ENCODE data around the gene NOP16. TPM values are rescaled to one million over a fixed set of nuclear protein-coding genes. Genes with fewer than 3 reads are reported as not detected.

Gene NOP16
- total RNA-seq, 2 experiments from 2014 or later, result 54.3 to 65.4 TPM

- no peak for DNase-seq
- Mint-ChIP-seq H3K36me3 (ENCODE audit: low read depth) (no peaks in the 10 kb centered on the region), H3K9me3 (ENCODE audit: low read depth) (peaks cover 3% of the 10 kb centered on the region), H3K27ac (no peak overlapping the region), H3K4me3 (no peak overlapping the region), H3K27me3 (no peaks in the 10 kb centered on the region), H3K4me1 (peaks cover 26% of the 10 kb centered on the region)
- ChIA-PET POLR2A (interaction anchor here (0.6 kb wide), 1 partner anchor 13 kb away, joined by 5 read pairs; no protein-coding TSS in a partner anchor), CTCF (interaction anchor here (0.6 to 4.7 kb wide), 4 partner anchors 14 to 160 kb away, joined by 3 to 22 read pairs (median 4); partner anchors contain the start of gene FAF2)
- intact Hi-C loops (cut with DNase I, micrococcal nuclease), result loop anchor here in 1 of 2 experiments (10.0 kb wide), 2 partner anchors 127 to 157 kb away; partner anchors contain the start of gene CDHR2
- ATAC-seq, result no peak
Measured at GRCh38 chr5:176418251-176418650, 29.9 kb upstream of the NOP16 start.

GRCh38 chr5:176416965-176417364 is 28.6 kb upstream of the NOP16 start:
- DNase-seq (no peak), ATAC-seq (no peak)
- ChIA-PET CTCF (interaction anchor here (0.7 to 4.7 kb wide), 14 partner anchors 9 to 484 kb away, joined by 3 to 22 read pairs (median 4); partner anchors contain the start of genes FAF2, HIGD2A and NOP16), POLR2A (no interaction called here)
- no peaks in the 10 kb centered on the region for H3K27me3 Mint-ChIP-seq
- H3K4me3 Mint-ChIP-seq, result peak overlapping the region; percentile 58
- H3K27ac Mint-ChIP-seq, result peak overlapping the region; percentile 53
- intact Hi-C loops (cut with DNase I, micrococcal nuclease), result loop anchor here (1.0 to 10.0 kb wide), 13 partner anchors 28 to 230 kb away; partner anchors contain the start of genes FAF2 (in 2 of the 2), ARL10 (in 1 of the 2), CDHR2 (in 1 of the 2) and GPRIN1 (in 1 of the 2)
- peaks cover 31% of the 10 kb centered on the region for H3K4me1 Mint-ChIP-seq
- H3K9me3 Mint-ChIP-seq (ENCODE audit: low read depth), result peaks cover 3% of the 10 kb centered on the region
- no peaks in the 10 kb centered on the region for H3K36me3 Mint-ChIP-seq (ENCODE audit: low read depth)

- DNase-seq, result peak; percentile 94
- H3K27ac Mint-ChIP-seq, result peak within 1 kb of the TSS; percentile 76
- H3K9me3 Mint-ChIP-seq (ENCODE audit: low read depth), result peaks cover 3% of the 10 kb centered on the region
- peak within 1 kb of the TSS; percentile 74 for H3K4me3 Mint-ChIP-seq
- ChIA-PET POLR2A (interaction anchor here (0.5 to 0.8 kb wide), 2 partner anchors 121 to 971 kb away, joined by 3 to 5 read pairs; partner anchors contain the start of gene RNF44), CTCF (interaction anchor here (0.6 to 4.7 kb wide), 17 partner anchors 9 to 485 kb away, joined by 3 to 22 read pairs (median 3); partner anchors contain the start of gene FAF2)
- no peaks in the 10 kb centered on the region for H3K36me3 Mint-ChIP-seq (ENCODE audit: low read depth)
- peak; percentile 96 for ATAC-seq
- peaks cover 36% of the 10 kb centered on the region for H3K4me1 Mint-ChIP-seq
- intact Hi-C loops (cut with DNase I, micrococcal nuclease), result loop anchor here (1.0 to 10.0 kb wide), 13 partner anchors 27 to 231 kb away; partner anchors contain the start of genes FAF2 (in 2 of the 2), ARL10 (in 1 of the 2), CDHR2 (in 1 of the 2) and GPRIN1 (in 1 of the 2)
- no peaks in the 10 kb centered on the region for H3K27me3 Mint-ChIP-seq
Measured at GRCh38 chr5:176415952-176416924, 27.8 kb upstream of the NOP16 start, which contains the start of gene CLTB. Gene CLTB (minus strand): TSS chr5:176416539. CDS start chr5:176416363, 176 bp downstream.

GRCh38 chr5:176415240-176415951 is 27.0 kb upstream of the NOP16 start:
- ATAC-seq (peak; percentile 1), DNase-seq (peak; percentile 18)
- H3K27ac Mint-ChIP-seq, result peak overlapping the region; percentile 76
- H3K36me3 Mint-ChIP-seq (ENCODE audit: low read depth), result peaks cover 2% of the 10 kb centered on the region
- intact Hi-C loops (cut with DNase I, micrococcal nuclease), result loop anchor here in 1 of 2 experiments (10.0 kb wide), 2 partner anchors 129 to 159 kb away; partner anchors contain the start of gene CDHR2
- POLR2A ChIA-PET, result interaction anchor here (0.5 to 0.8 kb wide), 2 partner anchors 122 to 970 kb away, joined by 3 to 5 read pairs; partner anchors contain the start of gene RNF44
- no peaks in the 10 kb centered on the region for H3K9me3 Mint-ChIP-seq (ENCODE audit: low read depth)
- CTCF ChIA-PET, result interaction anchor here (0.6 to 4.7 kb wide), 7 partner anchors 8 to 116 kb away, joined by 3 to 22 read pairs (median 5); partner anchors contain the start of gene FAF2
- H3K4me3 Mint-ChIP-seq, result peak overlapping the region; percentile 74
- H3K4me1 Mint-ChIP-seq, result peaks cover 36% of the 10 kb centered on the region
- H3K27me3 Mint-ChIP-seq, result no peaks in the 10 kb centered on the region

- intact Hi-C loops (cut with DNase I, micrococcal nuclease), result loop anchor here in 1 of 2 experiments (10.0 kb wide), 2 partner anchors 130 to 160 kb away; partner anchors contain the start of gene CDHR2
Measured at GRCh38 chr5:176414704-176415103, 26.3 kb upstream of the NOP16 start.

GRCh38 chr5:176413709-176414191 is 25.4 kb upstream of the NOP16 start:
- DNase-seq (no peak), ATAC-seq (no peak)
- Mint-ChIP-seq H3K4me1 (peaks cover 36% of the 10 kb centered on the region), H3K4me3 (no peak overlapping the region), H3K9me3 (ENCODE audit: low read depth) (no peaks in the 10 kb centered on the region), H3K27me3 (no peaks in the 10 kb centered on the region), H3K27ac (no peak overlapping the region), H3K36me3 (ENCODE audit: low read depth) (peaks cover 5% of the 10 kb centered on the region)
- ChIA-PET POLR2A (interaction anchor here (0.6 kb wide), 1 partner anchor 94 kb away, joined by 10 read pairs; no protein-coding TSS in a partner anchor), CTCF (no interaction called here)
- intact Hi-C loops (cut with DNase I, micrococcal nuclease), result loop anchor here in 1 of 2 experiments (10.0 kb wide), 2 partner anchors 131 to 161 kb away; partner anchors contain the start of gene CDHR2

More at GRCh38 chr5:176414704-176415103, 26.3 kb upstream of the NOP16 start:
- ATAC-seq, result no peak
- ChIA-PET POLR2A (no interaction called here), CTCF (interaction anchor here (1.1 to 4.7 kb wide), 2 partner anchors 34 to 116 kb away, joined by 5 to 22 read pairs; partner anchors contain the start of gene FAF2)
- DNase-seq, result no peak
- peak overlapping the region; percentile 74 for H3K4me3 Mint-ChIP-seq
- H3K4me1 Mint-ChIP-seq, result peaks cover 36% of the 10 kb centered on the region
- peaks cover 5% of the 10 kb centered on the region for H3K36me3 Mint-ChIP-seq (ENCODE audit: low read depth)
- no peaks in the 10 kb centered on the region for H3K9me3 Mint-ChIP-seq (ENCODE audit: low read depth)
- no peaks in the 10 kb centered on the region for H3K27me3 Mint-ChIP-seq
- H3K27ac Mint-ChIP-seq, result peak overlapping the region; percentile 29

GRCh38 chr5:176413255-176413565 is 24.8 kb upstream of the NOP16 start:
- Mint-ChIP-seq H3K36me3 (ENCODE audit: low read depth) (peaks cover 5% of the 10 kb centered on the region), H3K27ac (no peak overlapping the region), H3K27me3 (no peaks in the 10 kb centered on the region), H3K4me3 (no peak overlapping the region), H3K9me3 (ENCODE audit: low read depth) (no peaks in the 10 kb centered on the region), H3K4me1 (peaks cover 36% of the 10 kb centered on the region)
- intact Hi-C loops (cut with DNase I, micrococcal nuclease), result loop anchor here in 1 of 2 experiments (10.0 kb wide), 2 partner anchors 132 to 162 kb away; partner anchors contain the start of gene CDHR2
- DNase-seq (no peak), ATAC-seq (no peak)
- POLR2A ChIA-PET, result interaction anchor here (0.7 kb wide), 1 partner anchor 87 kb away, joined by 3 read pairs; no protein-coding TSS in a partner anchor
- CTCF ChIA-PET, result interaction anchor here (0.7 kb wide), 1 partner anchor 160 kb away, joined by 3 read pairs; no protein-coding TSS in a partner anchor

- peaks cover 5% of the 10 kb centered on the region for H3K36me3 Mint-ChIP-seq (ENCODE audit: low read depth)
- no peak overlapping the region for H3K27ac Mint-ChIP-seq
- ATAC-seq (no peak), DNase-seq (no peak)
- ChIA-PET CTCF (interaction anchor here (0.7 kb wide), 2 partner anchors 157 to 161 kb away, joined by 3 read pairs; no protein-coding TSS in a partner anchor), POLR2A (interaction anchor here (0.7 kb wide), 1 partner anchor 87 kb away, joined by 3 read pairs; no protein-coding TSS in a partner anchor)
- peaks cover 36% of the 10 kb centered on the region for H3K4me1 Mint-ChIP-seq
- H3K9me3 Mint-ChIP-seq (ENCODE audit: low read depth), result no peaks in the 10 kb centered on the region
- no peaks in the 10 kb centered on the region for H3K27me3 Mint-ChIP-seq
- intact Hi-C loops (cut with DNase I, micrococcal nuclease), result loop anchor here in 1 of 2 experiments (10.0 kb wide), 2 partner anchors 132 to 162 kb away; partner anchors contain the start of gene CDHR2
- H3K4me3 Mint-ChIP-seq, result no peak overlapping the region
Measured at GRCh38 chr5:176412517-176413254, 24.3 kb upstream of the NOP16 start.

GRCh38 chr5:176410486-176411180 is 22.2 kb upstream of the NOP16 start:
- H3K27me3 Mint-ChIP-seq, result no peaks in the 10 kb centered on the region
- H3K36me3 Mint-ChIP-seq (ENCODE audit: low read depth), result peaks cover 8% of the 10 kb centered on the region
- intact Hi-C loops (cut with DNase I, micrococcal nuclease), result loop anchor here in 1 of 2 experiments (10.0 kb wide), 2 partner anchors 134 to 164 kb away; partner anchors contain the start of gene CDHR2
- ChIA-PET POLR2A (no interaction called here), CTCF (interaction anchor here (0.6 to 0.9 kb wide), 3 partner anchors 74 to 249 kb away, joined by 3 to 4 read pairs (median 3); no protein-coding TSS in a partner anchor)
- H3K27ac Mint-ChIP-seq, result no peak overlapping the region
- H3K9me3 Mint-ChIP-seq (ENCODE audit: low read depth), result no peaks in the 10 kb centered on the region
- DNase-seq (no peak), ATAC-seq (no peak)
- H3K4me1 Mint-ChIP-seq, result peaks cover 28% of the 10 kb centered on the region
- no peak overlapping the region for H3K4me3 Mint-ChIP-seq
